K562 (cell line): ENCODE results near the gene LRRC10B. TPM values are rescaled to one million over a fixed set of nuclear protein-coding genes. Genes with fewer than 3 reads are reported as not detected.

Experiments used
- ATAC-seq: fragments of 200-7000 bp; cut with Tn5 transposase; 3 replicates; pipeline ENCODE4 v1.9.1; 2020; ENCODE audit warnings: moderate library complexity
- Bru-seq: library from RNA; stranded (reverse); fragments of 400-500 nt; gene quantifications from one replicate; lab custom pipeline; 2021; lab: Mats Ljungman, UMichigan
- BruChase-seq, 2 experiments: library from RNA; stranded (reverse); fragments of 400-500 nt; gene quantifications; one replicate each; lab custom pipeline; 2021; lab: Mats Ljungman, UMichigan
- BruUV-seq: library from RNA; stranded (reverse); fragments of 400-500 nt; replicated peaks from 2 replicates; lab custom pipeline; 2021; lab: Mats Ljungman, UMichigan
- CTCF ChIA-PET: fragments of 300-600 bp; formaldehyde crosslinking; extraction: SDS; loops from one replicate; lab custom pipeline; 2021; ENCODE audit warnings: low intra/inter-chr PET ratio; lab: Yijun Ruan, JAX
- POLR2A ChIA-PET: fragments of 300-600, 350-650 bp; sonication (Branson Sonifier 250); formaldehyde crosslinking; extraction: SDS; loops from one replicate; lab custom pipeline; 2021; ENCODE audit warnings: antibody characterized with exemption, inconsistent platforms; lab: Yijun Ruan, JAX
- DNase-seq, 4 experiments: peaks; one replicate each; pipeline versions ENCODE4 v3.0.0 to v3.0.0-alpha.2; 2011 to 2018; ENCODE audit warnings: low spot score in 3 of 4, mixed read lengths in 3 of 4; ENCODE audit errors: extremely low read depth in 1 of 4
- FAIRE-seq: peaks from 2 replicates; lab custom pipeline; 2011; peaks lifted over from hg19 to GRCh38; lab: Jason Lieb, UNC
- H2AFZ ChIP-seq: 2 replicates; pipeline ENCODE4 v1.6.0; 2011; ENCODE audit warnings: low read depth, low read length, control low read depth, inconsistent platforms
- H3K27ac ChIP-seq: fragments of 200-600 bp; 3 replicates; pipeline ENCODE4 v1.8.0; 2011; ENCODE audit warnings: low read depth, mild to moderate bottlenecking, control low read depth, inconsistent platforms, low read length, moderate library complexity, mixed read lengths; ENCODE audit errors: extremely low read depth
- H3K27me3 ChIP-seq, 2 experiments: fragments of 300-600 bp in 1 of 2; 2 replicates in 1 of 2; 3 replicates in 1 of 2; pipeline versions ENCODE4 v1.6.0 to v1.8.0; 2011; ENCODE audit warnings: inconsistent platforms in 2 of 2, low read length in 2 of 2, mild to moderate bottlenecking in 1 of 2, mixed read lengths in 1 of 2, moderate library complexity in 1 of 2; ENCODE audit not compliant: control insufficient read depth in 2 of 2, insufficient read depth in 2 of 2
- H3K36me3 ChIP-seq: fragments of 300-600 bp; 3 replicates; pipeline ENCODE4 v1.8.0; 2011; ENCODE audit warnings: mild to moderate bottlenecking, low read length, inconsistent platforms; ENCODE audit not compliant: control insufficient read depth, insufficient read depth
- H3K4me1 ChIP-seq, 2 experiments: fragments of 200-600 bp in 1 of 2; replicated peaks in 1 of 2; 2 replicates in 1 of 2; 3 replicates in 1 of 2; pipeline versions ENCODE4 v1.5.1 to v1.8.0; 2011; ENCODE audit warnings: inconsistent platforms in 2 of 2, low read length in 2 of 2, mild to moderate bottlenecking in 1 of 2, mixed read lengths in 1 of 2, moderate library complexity in 1 of 2; ENCODE audit not compliant: control insufficient read depth in 2 of 2, insufficient read depth in 2 of 2
- H3K4me2 ChIP-seq: 2 replicates; pipeline ENCODE4 v1.6.1; 2011; ENCODE audit warnings: low read length, control low read depth, inconsistent platforms, mixed read lengths; ENCODE audit not compliant: insufficient read depth
- H3K4me3 ChIP-seq: fragments of 200-600 bp; sonication (generic), shearing (Covaris generic); 2 replicates; pipeline ENCODE4 v1.5.1; 2016; ENCODE audit warnings: control low read depth, inconsistent platforms
- H3K79me2 ChIP-seq: fragments of 200-600 bp; 3 replicates; pipeline ENCODE4 v1.8.0; 2011; ENCODE audit warnings: low read length, inconsistent platforms; ENCODE audit not compliant: control insufficient read depth, insufficient read depth
- H3K9ac ChIP-seq, 2 experiments: 2 replicates each; pipeline versions ENCODE4 v1.6.0 to v1.6.1; 2011; ENCODE audit warnings: low read depth in 2 of 2, low read length in 2 of 2, control low read depth in 1 of 2, inconsistent platforms in 1 of 2, mild to moderate bottlenecking in 1 of 2, mixed read lengths in 1 of 2; ENCODE audit not compliant: insufficient read depth in 1 of 2
- H3K9me1 ChIP-seq: one replicate; pipeline ENCODE4 v1.6.0; 2011; ENCODE audit warnings: inconsistent platforms, mild to moderate bottlenecking, low read length, moderate library complexity; ENCODE audit not compliant: control insufficient read depth, insufficient read depth
- H3K9me3 ChIP-seq: replicated peaks from 2 replicates; pipeline ENCODE4 v1.5.1; 2011; ENCODE audit warnings: low read depth, low read length, inconsistent platforms; ENCODE audit not compliant: control insufficient read depth, insufficient read depth
- H4K20me1 ChIP-seq: replicated peaks from 2 replicates; pipeline ENCODE4 v1.6.1; 2011; ENCODE audit warnings: low read length, inconsistent platforms, mixed read lengths; ENCODE audit not compliant: control insufficient read depth, insufficient read depth
- CCNT2 ChIP-seq: IDR thresholded peaks from 2 replicates; pipeline ENCODE4 v1.6.1; 2011; ENCODE audit warnings: borderline replicate concordance, low read depth, mild to moderate bottlenecking, moderate library complexity, mixed read lengths, low read length; ENCODE audit not compliant: insufficient read length; ENCODE audit errors: extremely low read depth
- RBM25 ChIP-seq: fragments of 200-400 bp; formaldehyde crosslinking; IDR thresholded peaks from 2 replicates; pipeline ENCODE4 v1.6.1; 2018; ENCODE audit warnings: low read length, low read depth, moderate library complexity; ENCODE audit not compliant: severe bottlenecking
- RFX1 ChIP-seq: fragments of 450-650 bp; IDR thresholded peaks from 2 replicates; pipeline ENCODE4 v1.6.1; 2016; ENCODE audit warnings: mild to moderate bottlenecking, moderate library complexity
- SPI1 ChIP-seq: IDR thresholded peaks from 2 replicates; pipeline ENCODE4 v1.6.1; 2011; ENCODE audit warnings: low read depth, low read length, control low read depth, borderline replicate concordance
- SREBF1 ChIP-seq: fragments of 150-350 bp; IDR thresholded peaks from 2 replicates; pipeline ENCODE4 v1.6.1; 2014; ENCODE audit warnings: antibody characterized with exemption, low read depth, low read length, borderline replicate concordance
- WGBS: fragments of 100-300 bp; shearing (Covaris generic); methylation state at CpG from one replicate; pipeline ENCODE4 v1.1.6; 2016; ENCODE audit warnings: low coverage, mixed read lengths; ENCODE audit not compliant: insufficient coverage; ENCODE audit errors: missing lambda C conversion rate; 5-methylcytosine and 5-hydroxymethylcytosine counted together
- in situ Hi-C: fragments of 300-500 bp; cut with MboI; formaldehyde crosslinking; loops from 4 replicates; pipeline ENCODE4 v1.15.0; 2018; ENCODE audit warnings: inconsistent platforms, mixed read lengths
- intact Hi-C: fragments of 100-400 bp; cut with micrococcal nuclease; formaldehyde crosslinking; loops from 2 replicates; pipeline ENCODE4 v1.14.2; 2022
- long read RNA-seq, 3 experiments: library from polyadenylated mRNA in 2 of 3; library from RNA in 1 of 3; unstranded in 2 of 3; stranded (forward) in 1 of 3; transcript quantifications; one replicate each; pipeline ENCODE4 v2.0.0, GENCODE V29; 2019 to 2022
- polyA minus RNA-seq, 3 experiments: library from RNA; depleted of rRNA, polyadenylated mRNA; stranded (reverse); fragments of >200 nt; gene quantifications; 2 replicates each; pipeline ENCODE4 v1.2.3, GENCODE V29; 2011
- polyA plus RNA-seq, 8 experiments: library from polyadenylated mRNA; depleted of rRNA in 4 of 8; stranded (reverse) in 5 of 8; unstranded in 3 of 8; fragments of >200 nt; fragmentation: Nextera tagmentation in 2 of 8; fragmentation: Illumina TruSeq in 1 of 8; extraction: Ambion mirVana in 2 of 8; extraction: Trizol in 1 of 8; gene quantifications; 2 replicates each; pipeline versions ENCODE4 v1.2.1 to v1.2.3, GENCODE V29; 2011 to 2014; ENCODE audit warnings: inconsistent platforms in 1 of 8, missing spikeins in 1 of 8
- total RNA-seq, 7 experiments: library from RNA; depleted of rRNA in 6 of 7; stranded (reverse); fragments of >200 nt in 6 of 7; fragmentation: Illumina TruSeq in 2 of 7; extraction: Trizol in 2 of 7; gene quantifications; 2 replicates each; pipeline versions ENCODE4 v1.2.1 to v1.2.3, GENCODE V29; 2011 to 2021; ENCODE audit warnings: low replicate concordance in 1 of 7

LRRC10B gene
- not detected in 2 replicates for total RNA-seq (2011; cell fraction: chromatin; rRNA removed; ENCODE audit: low replicate concordance)
- total RNA-seq (2011; cell fraction: nucleolus; rRNA removed), result 0.17 TPM in 1 of 2 replicates, not detected in the other
- total RNA-seq (2011; cell fraction: nucleoplasm; rRNA removed), result not detected in 2 replicates
- not detected in 2 replicates for total RNA-seq (2014; rRNA removed)
- total RNA-seq (2014; rRNA removed; fragmentation: Illumina TruSeq; extraction: Trizol), result not detected in 2 replicates
- 0.11 TPM in 1 of 2 replicates, not detected in the other for total RNA-seq (2015; rRNA removed; fragmentation: Illumina TruSeq; extraction: Trizol)
- not detected in 2 replicates for total RNA-seq (2021)
- 0.04 TPM in 1 of 2 replicates, not detected in the other for polyA plus RNA-seq (2011; rRNA removed)
- 0.03 and 0.07 TPM in 2 replicates for polyA plus RNA-seq (2011; cell fraction: cytosol; rRNA removed)
- 0.04 and 0.07 TPM in 2 replicates for polyA plus RNA-seq (2011; cell fraction: nucleus; rRNA removed)
- 0.06 TPM in 1 of 2 replicates, not detected in the other for polyA plus RNA-seq (2012)
- not detected in 2 replicates for polyA plus RNA-seq (2014; fragmentation: Illumina TruSeq; extraction: Trizol)
- not detected for polyA plus RNA-seq (2014; fragmentation: Nextera tagmentation; extraction: Ambion mirVana)
- not detected in 2 replicates for polyA plus RNA-seq (2014; rRNA removed)
- not detected in 2 replicates for polyA minus RNA-seq (2011; rRNA and poly(A)+ RNA removed)
- polyA minus RNA-seq (2011; cell fraction: cytosol; rRNA and poly(A)+ RNA removed), result not detected in 2 replicates
- polyA minus RNA-seq (2011; cell fraction: nucleus; rRNA and poly(A)+ RNA removed), result 0.11 TPM in 1 of 2 replicates, not detected in the other
- percentile 18 among the genes with signal in this experiment for Bru-seq, nascent RNA
- BruChase-seq, experiment 1, labeled RNA remaining after a 2-hour chase, result not detected
- not detected for BruChase-seq, experiment 2, labeled RNA remaining after a 6-hour chase
- long read RNA-seq, experiment 1, result 0 reads
- long read RNA-seq, experiment 2, result 0 reads
- long read RNA-seq, experiment 3, result 0 reads

DNA sequence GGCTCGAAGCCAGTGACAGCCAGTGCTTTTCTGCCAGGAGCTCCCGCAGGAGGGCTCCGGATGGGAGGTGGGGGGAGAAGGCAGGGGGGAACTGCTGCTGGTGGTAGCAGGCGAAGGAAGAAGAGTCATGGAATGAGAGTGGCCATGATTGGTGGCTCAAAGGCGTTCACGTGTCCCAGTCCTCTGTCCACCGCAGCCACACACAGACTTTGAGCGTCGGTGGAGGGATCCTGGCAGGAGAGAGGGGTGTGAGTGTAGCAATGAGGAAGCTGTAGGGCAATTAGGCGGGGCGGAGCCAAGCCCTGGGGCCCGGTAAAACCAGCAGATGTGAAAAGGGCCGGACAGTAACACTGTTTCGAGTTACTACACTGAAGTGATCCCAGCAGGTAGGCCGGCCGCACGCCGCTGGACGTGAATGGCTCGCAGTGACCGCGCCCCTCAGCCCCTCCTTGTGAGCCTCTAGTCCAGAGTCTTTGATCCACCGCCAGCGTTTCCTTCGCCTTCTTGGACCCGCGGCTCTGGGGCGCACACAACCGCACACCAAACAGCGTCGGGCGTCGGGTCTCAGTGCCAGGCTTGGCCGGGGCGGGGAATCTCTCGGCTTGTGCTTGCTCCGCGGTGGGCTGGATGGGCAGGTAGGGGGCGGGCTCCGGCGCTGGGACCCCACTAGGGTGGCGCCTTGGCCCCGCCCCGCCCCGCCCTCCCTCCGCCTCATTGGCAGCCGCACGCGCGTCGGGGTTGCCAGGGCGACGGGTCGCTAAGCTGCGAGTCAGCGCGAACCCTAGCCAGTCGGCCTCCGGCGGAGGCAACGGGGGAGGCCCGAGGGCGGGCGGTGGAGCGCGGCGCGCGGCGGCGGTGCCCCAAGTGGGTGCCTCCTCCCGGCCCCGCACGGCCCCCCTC is at the start of gene LRRC10B:
Gene LRRC10B (plus strand): TSS at position 788 of the 900 bp plus-strand sequence. CDS start 250 bp downstream, outside the sequence.
- POLR2A ChIA-PET, result interaction anchor here (0.9 to 1.1 kb wide), 3 partner anchors 9 to 37 kb away, joined by 3 to 4 read pairs (median 3); no protein-coding TSS in a partner anchor
- TF ChIP-seq RBM25 (peak; percentile 45), SPI1 (no peak), RFX1 (peak; percentile 59), SREBF1 (no peak), CCNT2 (no peak)
- WGBS, result 10% methylated on average over 31 of the region's 74 CpGs
- Histone ChIP-seq H3K4me2 (peak within 1 kb of the TSS; percentile 68), H2AFZ (peak within 1 kb of the TSS; percentile 84), H4K20me1 (peaks cover 4% of the 10 kb centered on the region; the same call in 1 of the 2 replicates), H3K27me3 (peaks cover 18 to 75% of the 10 kb centered on the region in 2 experiments), H3K27ac (no peak within 1 kb of the TSS), H3K4me1 (peaks cover 0 to 25% of the 10 kb centered on the region in 2 experiments; a peak in 3 of 5 replicates), H3K9me1 (peaks cover 4% of the 10 kb centered on the region), H3K9ac (peak within 1 kb of the TSS in 1 of 2 experiments; percentile 64; a peak in 2 of 4 replicates), H3K79me2 (no peaks in the 10 kb centered on the region), H3K36me3 (no peaks in the 10 kb centered on the region), H3K4me3 (peak within 1 kb of the TSS; percentile 29; the same call in 1 of the 2 replicates), H3K9me3 (no peaks in the 10 kb centered on the region)
- no TSS peak for BruUV-seq
- ATAC-seq (no peak), FAIRE-seq (no peak), DNase-seq (peak; percentile 31 to 84 (median 60))
- intact Hi-C loops, result no loop called here
- CTCF ChIA-PET, result no interaction called here
- in situ Hi-C loops, result no loop called here
